HEK293T (cell line): ENCODE data around the gene ZNF43.
"Not testable (repeated sequence)": the region's sequence is repeated elsewhere in the genome, so short reads cannot be mapped to it uniquely, and the experiment has no call there.

Experiments used
- ARNT ChIP-seq: fragments of 450-650 bp; IDR thresholded peaks from 2 replicates; pipeline ENCODE4 v1.6.1; 2017; ENCODE audit warnings: mild to moderate bottlenecking
- BHLHE40 ChIP-seq: fragments of 450-650 bp; IDR thresholded peaks from 2 replicates; pipeline ENCODE4 v1.6.1; 2016; ENCODE audit warnings: mild to moderate bottlenecking, moderate library complexity, borderline replicate concordance
- ELF4 ChIP-seq: fragments of 450-650 bp; IDR thresholded peaks from 2 replicates; pipeline ENCODE4 v1.6.1; 2017; ENCODE audit warnings: antibody characterized with exemption
- FOXA1 ChIP-seq: fragments of 450-650 bp; IDR thresholded peaks from 2 replicates; pipeline ENCODE4 v1.6.1; 2016; ENCODE audit warnings: mild to moderate bottlenecking
- FOXK2 ChIP-seq: fragments of 450-650 bp; IDR thresholded peaks from 2 replicates; pipeline ENCODE4 v1.6.1; 2016; ENCODE audit warnings: mild to moderate bottlenecking
- FOXM1 ChIP-seq: fragments of 450-650 bp; IDR thresholded peaks from 2 replicates; pipeline ENCODE4 v1.6.1; 2017; ENCODE audit warnings: mild to moderate bottlenecking, borderline replicate concordance
- HDGF ChIP-seq: fragments of 450-650 bp; IDR thresholded peaks from 2 replicates; pipeline ENCODE4 v1.6.1; 2017; ENCODE audit warnings: antibody characterized with exemption, borderline replicate concordance
- L3MBTL2 ChIP-seq: fragments of 450-650 bp; conservative IDR thresholded peaks from 2 replicates; pipeline ENCODE4 v1.6.1; 2016; ENCODE audit warnings: mild to moderate bottlenecking
- NFRKB ChIP-seq: fragments of 450-650 bp; IDR thresholded peaks from 2 replicates; pipeline ENCODE4 v1.6.1; 2016; ENCODE audit warnings: mild to moderate bottlenecking, moderate library complexity
- SP1 ChIP-seq: fragments of 450-650 bp; IDR thresholded peaks from 2 replicates; pipeline ENCODE4 v1.6.1; 2017
- TARDBP ChIP-seq: fragments of 450-650 bp; IDR thresholded peaks from 2 replicates; pipeline ENCODE4 v1.6.1; 2016
- TF ChIP-seq, protein P1 (sequence below): fragments of 450-650 bp; IDR thresholded peaks from 2 replicates; pipeline ENCODE4 v1.6.1; 2016

DNA sequence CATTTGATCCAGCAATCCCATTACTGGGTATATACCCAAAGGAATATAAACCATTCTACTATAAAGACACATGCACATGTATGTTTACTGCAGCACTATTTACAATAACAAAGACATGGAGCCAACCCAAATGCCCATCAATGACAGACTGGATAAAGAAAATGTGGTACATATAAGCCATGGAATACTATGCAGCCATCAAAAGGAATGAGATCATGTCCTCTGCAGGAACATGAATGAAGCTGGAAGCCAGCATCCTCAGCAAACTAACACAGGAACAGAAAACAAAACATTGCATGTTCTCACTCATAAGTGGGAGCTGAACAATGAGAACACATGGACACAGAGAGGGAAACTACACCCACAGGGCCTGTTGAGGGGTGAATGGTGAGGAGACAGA, 80.4 kb downstream of the ZNF43 start:
- TF ChIP-seq FOXM1, FOXK2, HDGF, SP1, BHLHE40, FOXA1, L3MBTL2, ARNT, TARDBP, NFRKB, ELF4: not testable (repeated sequence)
- TF ChIP-seq, protein P1, sequence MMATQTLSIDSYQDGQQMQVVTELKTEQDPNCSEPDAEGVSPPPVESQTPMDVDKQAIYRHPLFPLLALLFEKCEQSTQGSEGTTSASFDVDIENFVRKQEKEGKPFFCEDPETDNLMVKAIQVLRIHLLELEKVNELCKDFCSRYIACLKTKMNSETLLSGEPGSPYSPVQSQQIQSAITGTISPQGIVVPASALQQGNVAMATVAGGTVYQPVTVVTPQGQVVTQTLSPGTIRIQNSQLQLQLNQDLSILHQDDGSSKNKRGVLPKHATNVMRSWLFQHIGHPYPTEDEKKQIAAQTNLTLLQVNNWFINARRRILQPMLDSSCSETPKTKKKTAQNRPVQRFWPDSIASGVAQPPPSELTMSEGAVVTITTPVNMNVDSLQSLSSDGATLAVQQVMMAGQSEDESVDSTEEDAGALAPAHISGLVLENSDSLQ = not testable (repeated sequence)
